Caki2 (cell line): Measurements from ENCODE around the gene SCN5A. TPM values are rescaled to one million over a fixed set of nuclear protein-coding genes. Genes with fewer than 3 reads are reported as not detected.

Experiments used
- DNase-seq: peaks from one replicate; pipeline ENCODE4 v3.0.0-alpha.2; 2015; ENCODE audit warnings: low read depth
- in situ Hi-C: cut with HindIII; loops from 2 replicates; pipeline ENCODE4 v1.10.0; 2016; ENCODE audit warnings: low sequenced_read_pairs, low pct_unique_long_range_greater_than_20kb, mixed read lengths
- total RNA-seq: library from RNA; depleted of rRNA; stranded (reverse); fragments of >200 nt; shearing (Covaris generic); gene quantifications from 2 replicates; pipeline ENCODE4 v1.2.3, GENCODE V29; 2014; ENCODE audit warnings: low replicate concordance

SCN5A gene
- total RNA-seq, 1 experiment from 2014 or later, result not detected

- in situ Hi-C loops, result no loop called here
- no peak for DNase-seq
These were observed 608 bp downstream of the SCN5A start for GRCh38 chr3:38648659-38649499.

DNA sequence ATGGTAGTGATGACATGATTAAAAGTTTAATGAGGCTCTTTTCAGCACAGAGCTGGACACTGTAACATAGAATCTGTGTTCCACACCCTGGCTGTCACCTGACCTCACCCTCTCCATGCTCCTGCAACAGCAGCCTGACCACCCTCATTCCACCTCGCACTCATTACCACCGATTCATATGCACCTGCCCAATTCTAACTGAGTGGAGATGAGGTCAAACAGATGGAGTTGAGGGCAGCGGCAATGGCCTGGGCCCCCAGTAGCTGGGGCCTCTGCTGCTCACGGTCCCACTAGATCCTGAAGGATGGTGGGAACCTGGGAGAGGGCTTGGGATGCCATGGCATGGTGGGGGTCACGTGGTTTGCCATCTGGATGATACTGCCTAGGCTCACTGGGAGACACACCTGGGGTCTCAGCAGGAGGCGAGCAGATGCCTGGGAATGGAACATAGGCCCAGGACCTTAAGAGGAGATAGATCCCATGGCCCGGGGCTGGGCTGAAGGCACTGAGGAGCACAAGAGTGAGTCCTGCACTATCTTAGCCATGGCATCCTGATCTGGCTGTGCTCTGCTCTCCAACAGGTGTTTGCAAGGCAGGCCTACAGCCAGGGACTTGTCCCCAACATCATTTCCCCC lies 1.3 kb downstream of the SCN5A start:
- no peak for DNase-seq
- in situ Hi-C loops, result no loop called here

- in situ Hi-C loops, result no loop called here
- DNase-seq, result no peak
These were observed 2.1 kb downstream of the SCN5A start for GRCh38 chr3:38647217-38647970.

- in situ Hi-C loops, result no loop called here
- no peak for DNase-seq
These were observed 2.9 kb downstream of the SCN5A start for GRCh38 chr3:38646630-38647029.

DNA sequence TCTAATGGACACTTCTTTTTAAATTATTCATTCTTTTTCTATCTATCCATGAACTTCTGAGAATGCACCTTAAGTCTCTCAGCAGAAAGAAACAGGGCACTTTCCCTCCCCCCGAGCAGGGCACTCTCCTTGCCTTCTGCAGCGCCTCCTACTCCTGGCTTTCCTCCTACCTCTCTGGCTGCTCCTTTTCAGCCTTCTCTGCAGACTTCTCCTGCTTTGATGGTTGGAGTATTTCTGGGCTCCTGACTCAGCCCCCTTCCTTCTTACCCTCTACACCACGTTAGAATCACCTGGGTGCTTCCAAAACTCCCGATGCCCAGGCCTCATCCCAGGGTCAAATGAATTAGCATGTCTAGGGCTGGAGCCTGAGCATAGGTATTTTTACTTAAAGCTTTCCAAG lies 3.4 kb downstream of the SCN5A start:
- DNase-seq, result no peak
- in situ Hi-C loops, result no loop called here

GRCh38 chr3:38645601-38646000 lies 3.9 kb downstream of the SCN5A start:
- in situ Hi-C loops, result no loop called here
- DNase-seq, result no peak

DNA sequence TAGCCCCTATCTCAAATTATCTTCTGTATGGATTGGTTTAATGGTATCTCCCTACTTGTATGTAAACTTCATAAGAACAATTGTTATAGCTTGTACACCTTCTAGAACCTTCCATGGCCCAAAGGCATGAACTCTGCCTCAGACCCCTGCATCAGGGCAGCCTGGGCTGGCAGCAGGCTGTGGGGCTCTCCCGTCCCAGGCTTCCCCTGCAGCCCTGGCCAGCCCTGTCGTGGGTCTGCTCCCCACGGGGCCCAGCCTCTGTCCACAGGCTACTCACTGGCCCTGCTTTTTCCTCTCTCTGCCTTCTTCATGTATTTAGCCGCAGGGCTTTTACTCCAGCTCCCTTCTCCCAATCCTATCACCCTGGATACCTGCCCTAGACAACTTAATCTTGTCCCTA lies 4.4 kb downstream of the SCN5A start:
- DNase-seq, result no peak
- in situ Hi-C loops, result no loop called here

GRCh38 chr3:38644662-38645053 lies 4.8 kb downstream of the SCN5A start:
- DNase-seq, result no peak
- in situ Hi-C loops, result no loop called here

DNA sequence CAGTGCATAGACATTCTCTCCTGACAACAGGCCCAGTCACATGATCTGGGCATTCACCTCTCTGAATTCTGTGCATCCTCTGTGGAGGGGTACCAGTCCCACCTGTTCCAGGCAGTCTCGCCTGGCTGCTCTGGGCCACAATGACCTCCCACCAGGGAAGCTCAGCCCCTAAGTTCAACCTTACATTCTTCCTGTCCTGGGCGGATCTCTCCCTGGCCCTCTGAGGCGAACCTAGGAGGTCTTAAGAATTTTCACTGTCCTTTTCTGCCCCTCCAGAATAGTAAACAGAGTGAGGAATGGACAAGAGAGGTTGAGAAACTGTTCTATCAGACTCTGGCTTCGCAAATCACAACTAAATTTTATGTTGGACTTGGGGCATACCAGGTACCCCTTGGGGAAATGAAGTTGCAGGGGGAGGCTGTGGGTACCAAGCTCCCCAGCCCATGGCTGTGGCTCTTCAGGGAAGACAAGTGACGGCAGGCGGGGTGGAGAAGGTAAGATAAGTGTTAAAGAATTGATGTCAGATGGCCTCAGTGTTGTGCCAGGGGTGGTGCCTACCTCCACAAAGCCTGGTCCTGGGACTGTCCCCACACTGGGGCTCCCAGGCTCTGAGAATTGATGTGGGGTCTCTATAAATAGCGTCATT lies 5.3 kb downstream of the SCN5A start:
- no peak for DNase-seq
- in situ Hi-C loops, result no loop called here

DNA sequence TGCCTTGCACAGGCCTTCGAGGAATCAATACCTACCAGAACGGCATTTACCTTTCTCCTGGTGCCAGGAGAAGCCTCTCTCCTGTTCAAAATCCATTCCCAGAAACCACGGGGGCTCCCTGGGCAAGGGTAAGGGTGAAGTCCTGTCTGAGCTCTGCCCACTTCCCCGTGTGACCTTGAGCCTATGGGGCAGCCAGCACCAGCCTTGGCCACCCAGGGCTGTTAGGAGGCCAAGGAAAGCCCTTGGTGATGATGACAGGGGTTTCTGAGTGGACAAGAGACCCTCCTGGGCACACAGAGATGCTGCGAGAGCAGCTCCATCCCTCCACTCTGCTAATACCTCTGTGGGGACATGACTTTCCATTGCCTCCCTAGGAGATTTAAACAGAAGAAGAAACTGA lies 5.9 kb downstream of the SCN5A start:
- no peak for DNase-seq
- in situ Hi-C loops, result no loop called here

DNA sequence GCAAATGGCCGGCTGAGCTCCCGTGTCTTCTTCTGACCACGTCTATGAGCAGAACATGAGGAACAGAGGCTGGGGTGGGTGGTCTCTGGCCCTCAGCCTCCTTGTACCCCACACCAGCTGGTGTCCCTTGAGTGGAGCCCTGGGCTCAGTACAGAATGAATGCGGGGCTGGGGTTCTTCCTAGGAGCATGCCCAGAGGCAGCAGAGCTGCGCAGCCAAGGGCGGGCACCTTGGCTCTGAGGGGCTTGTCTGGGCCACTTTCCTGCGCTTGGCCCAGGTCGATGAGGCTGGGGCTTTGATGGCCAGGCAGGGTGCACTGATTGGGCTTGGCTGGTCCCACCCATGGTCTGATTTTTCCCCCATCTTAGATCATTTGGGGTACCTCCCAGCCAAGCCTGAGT lies 6.4 kb downstream of the SCN5A start:
- in situ Hi-C loops, result no loop called here
- DNase-seq, result no peak

DNA sequence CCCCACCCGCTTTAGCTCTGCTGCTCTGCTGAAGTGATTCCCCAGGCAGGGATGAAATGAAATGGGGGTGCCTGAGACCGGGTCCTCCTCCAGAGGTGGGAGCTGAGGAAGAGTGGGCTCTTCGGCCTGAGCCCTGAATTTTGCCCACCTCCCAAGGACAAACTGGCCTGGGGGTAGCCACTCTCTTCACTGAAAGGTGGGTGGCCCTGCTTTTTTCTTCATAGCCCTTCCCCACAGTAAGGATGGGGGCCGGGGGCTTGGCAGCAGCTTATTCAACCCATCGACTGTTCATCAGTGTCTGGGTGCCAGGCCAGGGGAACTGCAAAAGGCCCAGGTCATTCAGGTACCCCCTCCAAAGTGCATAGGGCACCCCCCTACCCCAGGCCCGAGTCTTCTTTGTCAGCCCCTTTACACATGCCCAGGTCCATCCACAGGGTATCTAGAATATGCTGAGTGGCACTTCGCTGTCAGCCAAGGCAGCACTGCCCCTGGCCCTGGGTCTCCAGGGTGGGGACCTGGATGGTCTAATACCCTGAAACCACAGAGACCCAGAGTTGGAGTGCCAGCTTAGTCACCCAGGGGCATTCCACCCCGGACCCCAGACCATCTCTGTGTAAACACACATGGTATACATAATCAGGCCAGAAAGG lies 7.9 kb downstream of the SCN5A start:
- in situ Hi-C loops, result no loop called here

GRCh38 chr3:38640661-38641452 lies 8.6 kb downstream of the SCN5A start:
- DNase-seq, result no peak
- in situ Hi-C loops, result no loop called here

More for the DNA sequence above, 7.9 kb downstream of the SCN5A start:
- no peak for DNase-seq

- DNase-seq, result no peak
These were observed 11.1 kb downstream of the SCN5A start for GRCh38 chr3:38638354-38638753.

GRCh38 chr3:38637906-38638305 lies 11.6 kb downstream of the SCN5A start:
- DNase-seq, result no peak
- in situ Hi-C loops, result no loop called here

More at GRCh38 chr3:38638354-38638753, 11.1 kb downstream of the SCN5A start:
- in situ Hi-C loops, result no loop called here

- in situ Hi-C loops, result no loop called here
These were observed 12.6 kb downstream of the SCN5A start for GRCh38 chr3:38636881-38637280.

DNA sequence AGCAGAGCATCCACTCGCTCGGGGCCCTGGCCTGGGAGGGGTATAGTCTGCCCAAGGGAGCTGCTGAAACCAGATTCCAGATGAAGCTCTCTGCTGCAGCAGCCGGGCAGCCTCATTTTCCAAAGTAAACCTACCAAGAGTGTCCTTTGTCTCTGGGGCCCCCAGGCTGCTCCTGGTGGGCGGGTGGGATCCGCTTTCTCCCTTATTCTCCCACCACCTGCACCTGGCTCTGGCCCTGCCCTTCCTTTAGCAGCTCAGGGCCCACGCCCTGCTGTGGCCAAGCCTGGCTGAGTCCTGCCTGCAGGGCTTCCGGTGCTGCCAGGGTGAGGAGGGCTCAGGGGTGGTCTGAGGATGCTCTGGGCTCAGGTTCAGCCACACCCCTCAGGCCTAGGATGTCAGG lies 13.0 kb downstream of the SCN5A start:
- in situ Hi-C loops, result no loop called here

More at GRCh38 chr3:38636881-38637280, 12.6 kb downstream of the SCN5A start:
- DNase-seq, result no peak

More for the DNA sequence above, 13.0 kb downstream of the SCN5A start:
- DNase-seq, result no peak
